DMS53 treated with DMSO at 0.1 percent for 48 hours (cell line): ENCODE measurements around the gene TTLL11.

Experiments used
- DNase-seq: peaks from one replicate; lab custom pipeline; 2025; ENCODE audit not compliant: unreplicated experiment; lab: John Stamatoyannopoulos, UW

The TTLL11 gene

DNA sequence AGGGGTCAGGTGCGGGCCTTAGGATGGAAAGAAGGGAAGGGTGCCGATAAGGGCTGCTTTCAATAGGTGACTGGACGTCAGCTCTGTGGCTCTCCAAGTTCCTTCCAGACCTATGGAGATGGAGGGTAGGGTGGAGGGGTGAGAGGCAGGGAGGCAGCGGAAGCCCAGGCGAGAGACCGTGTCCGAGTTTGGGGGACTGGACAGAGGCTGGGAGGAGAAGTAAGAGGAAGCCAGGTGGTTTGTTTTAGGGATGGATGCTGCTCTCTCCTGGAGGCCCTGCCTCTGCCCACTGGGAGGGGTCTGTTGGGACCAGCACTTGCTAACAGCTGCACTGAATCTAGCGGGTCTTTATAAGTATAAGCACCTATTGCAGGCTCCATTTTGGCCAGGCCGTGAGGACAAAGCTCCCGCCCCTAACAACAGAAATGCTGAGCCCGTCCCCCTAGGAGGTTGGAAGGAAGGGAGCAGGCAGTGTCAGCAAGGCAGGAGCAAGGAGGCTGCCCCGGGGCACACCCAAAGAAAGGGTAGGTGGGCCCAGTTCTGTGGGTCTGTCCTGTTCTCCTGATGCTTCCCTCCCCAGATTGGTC lies 274.2 kb downstream of the TTLL11 start:
- no peak for DNase-seq

DNA sequence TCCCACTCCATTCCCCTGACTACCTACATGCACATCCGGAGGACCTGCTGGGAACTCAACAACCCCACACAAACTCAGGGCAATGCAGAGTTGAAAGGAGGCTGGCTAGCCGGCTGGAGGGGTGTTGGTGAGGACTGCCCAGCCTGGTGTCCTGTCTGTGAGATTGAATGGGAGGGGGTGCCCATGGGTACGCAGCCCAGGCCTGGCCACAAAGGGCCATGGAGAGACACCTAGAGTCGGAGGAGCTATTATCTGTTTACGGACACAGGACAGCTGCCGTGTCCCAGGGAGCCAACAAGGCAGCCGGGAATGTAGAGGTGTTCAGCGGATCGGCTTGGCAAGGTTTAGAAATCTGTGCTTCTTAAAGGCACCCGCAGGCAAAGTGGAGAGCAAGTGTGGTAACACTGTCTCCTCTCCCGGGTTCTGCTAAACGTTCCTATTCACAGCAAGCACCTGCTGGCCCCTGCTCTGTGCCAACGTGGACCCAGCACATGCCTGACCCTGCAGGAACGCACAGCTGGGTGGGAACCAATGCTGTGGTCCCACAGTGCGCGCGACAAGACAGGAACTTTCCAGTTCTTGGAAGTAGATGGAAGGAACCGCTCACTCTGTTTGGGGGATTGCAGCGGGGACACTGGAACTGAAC lies 275.0 kb downstream of the TTLL11 start:
- no peak for DNase-seq

- no peak for DNase-seq
Measured at GRCh38 chr9:121817476-121817875, 275.6 kb downstream of the TTLL11 start.

GRCh38 chr9:121816845-121817450 lies 276.2 kb downstream of the TTLL11 start:
- no peak for DNase-seq

- DNase-seq, result no peak
Measured at GRCh38 chr9:121816449-121816817, 276.7 kb downstream of the TTLL11 start.

DNA sequence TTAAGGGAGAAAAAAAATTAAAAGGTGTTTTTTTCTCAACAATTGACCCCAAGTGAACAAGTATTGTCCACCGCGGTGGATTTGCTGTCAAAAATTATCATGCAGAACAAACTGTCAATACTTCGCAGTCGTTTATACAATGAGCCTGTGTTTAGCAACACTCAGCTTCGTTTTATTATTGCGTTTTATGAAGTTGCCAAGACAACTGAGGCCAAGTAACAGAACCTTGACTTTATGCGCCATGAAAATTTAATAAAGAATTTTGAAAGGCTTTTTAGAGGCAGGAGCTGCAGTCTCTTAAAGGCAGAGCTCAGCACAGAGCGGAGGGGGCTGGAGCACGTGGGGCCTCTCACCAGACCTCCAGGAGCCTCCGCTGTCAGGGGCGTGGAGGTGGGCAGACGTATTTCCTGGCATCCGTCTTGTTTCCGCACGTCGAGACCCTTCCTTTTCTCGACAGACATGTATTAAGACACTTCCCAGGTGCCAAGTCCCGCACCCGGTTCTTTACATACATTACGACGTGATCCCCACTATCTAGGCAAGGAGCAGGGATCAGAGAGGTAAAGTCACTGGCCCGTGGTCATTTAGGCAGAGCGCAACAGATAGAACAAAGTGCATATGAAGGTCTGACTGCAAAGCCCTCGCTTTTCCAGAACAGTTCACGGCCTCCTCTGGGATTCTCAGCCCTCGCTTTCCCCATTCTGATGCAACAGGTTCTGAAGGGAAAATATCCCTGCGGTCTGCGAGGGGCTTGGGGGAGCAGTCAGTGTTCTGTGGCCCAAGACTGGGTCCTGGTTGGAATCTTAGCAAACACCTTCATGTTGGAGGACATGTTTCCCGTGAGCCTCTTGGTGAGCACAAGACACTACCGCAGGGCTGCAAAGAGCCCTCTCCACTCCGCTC lies 277.3 kb downstream of the TTLL11 start:
- no peak for DNase-seq

DNA sequence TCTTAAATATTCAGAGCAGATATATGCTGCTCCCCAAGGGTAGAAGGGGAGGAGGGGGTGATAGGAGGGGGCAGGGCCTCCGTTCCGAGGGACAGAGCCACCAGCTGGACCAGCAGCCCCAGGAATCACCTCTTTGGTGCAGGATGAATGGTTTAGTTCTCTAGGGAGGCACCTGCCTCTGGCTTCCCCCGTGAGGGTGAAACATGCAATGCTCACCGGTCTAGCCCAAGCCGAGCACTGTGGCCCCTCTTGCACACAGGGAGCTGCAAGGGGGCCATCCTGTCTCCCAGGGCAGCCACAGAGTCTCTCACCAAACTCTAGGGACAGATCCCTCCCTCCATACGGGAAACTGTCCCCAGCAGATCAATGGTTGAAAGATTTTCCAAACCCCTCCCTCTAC lies 278.0 kb downstream of the TTLL11 start:
- no peak for DNase-seq

DNA sequence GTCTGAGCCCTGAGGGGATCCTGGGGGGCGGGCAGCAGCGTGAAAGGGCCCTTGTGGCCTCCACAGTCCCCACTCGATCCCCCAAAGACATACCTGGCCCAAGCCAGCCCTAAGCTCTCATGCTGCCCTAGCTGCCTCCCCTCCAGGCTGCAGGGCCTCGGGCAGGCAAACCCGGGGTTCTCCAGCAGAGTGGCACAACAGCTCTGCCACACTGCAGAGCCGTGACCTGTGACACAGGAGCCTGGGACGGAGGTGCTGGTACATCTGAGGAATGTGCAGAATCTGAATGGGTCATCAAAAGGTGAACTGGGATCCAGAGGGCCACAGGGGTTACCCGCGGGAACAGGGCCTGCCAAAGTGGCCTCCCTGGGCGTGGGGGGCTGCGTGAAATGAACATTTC lies 278.5 kb downstream of the TTLL11 start:
- DNase-seq, result no peak

DNA sequence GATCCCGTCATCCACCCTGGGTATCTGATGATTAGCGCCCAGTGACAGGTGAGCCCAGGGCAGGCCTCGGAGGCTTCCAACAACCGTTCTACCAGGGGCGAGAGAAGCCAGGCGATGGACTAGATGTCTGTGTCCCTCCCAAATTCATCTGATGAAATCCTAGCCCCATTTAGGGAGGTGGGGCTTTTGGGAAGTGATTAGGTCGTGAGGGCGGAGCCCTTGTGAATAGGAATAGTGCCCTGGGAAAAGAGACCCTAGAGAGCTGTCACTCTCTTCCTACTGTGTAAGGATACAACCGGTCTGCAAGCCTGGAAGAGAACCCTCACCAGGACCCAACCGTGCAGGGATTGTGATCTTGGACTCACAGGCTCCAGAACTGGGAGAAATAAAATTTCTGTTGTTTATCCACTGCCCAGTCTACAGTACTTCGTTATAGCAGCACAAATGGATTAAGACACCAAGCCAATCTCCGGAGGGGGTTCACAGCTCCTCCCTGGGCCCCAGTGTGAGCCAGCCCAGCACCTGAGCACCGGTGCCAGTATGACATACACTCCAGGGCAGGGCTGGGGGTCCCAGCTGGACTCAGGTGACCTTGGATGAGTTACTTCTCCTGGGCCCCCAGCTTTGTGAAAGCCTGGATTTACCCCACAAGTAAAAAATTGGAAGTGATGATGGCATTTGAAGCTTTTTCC lies 279.4 kb downstream of the TTLL11 start:
- no peak for DNase-seq

- DNase-seq, result no peak
Measured at GRCh38 chr9:121812159-121812735, 280.9 kb downstream of the TTLL11 start.

- DNase-seq, result no peak
Measured at GRCh38 chr9:121811751-121812150, 281.4 kb downstream of the TTLL11 start.

DNA sequence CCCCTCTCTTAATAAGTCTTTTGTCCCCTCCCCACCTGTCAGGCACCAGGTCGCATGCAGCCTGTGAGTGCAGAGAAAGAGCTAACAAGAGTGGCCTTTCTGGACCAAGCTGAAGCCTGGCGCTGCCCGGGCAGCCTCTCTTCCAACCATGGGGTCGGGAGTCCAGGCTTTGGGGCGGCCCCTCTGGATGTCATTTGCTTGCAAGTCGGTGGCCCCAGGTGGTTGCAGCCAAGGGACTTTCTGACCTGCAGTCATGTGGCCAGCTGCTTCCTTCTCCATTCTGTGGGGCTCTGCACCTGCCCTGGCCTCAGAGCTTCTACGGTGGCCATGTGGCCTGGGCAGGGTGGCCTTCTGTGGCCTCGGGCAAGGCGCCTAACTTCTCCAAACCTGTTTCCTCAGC lies 282.0 kb downstream of the TTLL11 start:
- DNase-seq, result no peak

DNA sequence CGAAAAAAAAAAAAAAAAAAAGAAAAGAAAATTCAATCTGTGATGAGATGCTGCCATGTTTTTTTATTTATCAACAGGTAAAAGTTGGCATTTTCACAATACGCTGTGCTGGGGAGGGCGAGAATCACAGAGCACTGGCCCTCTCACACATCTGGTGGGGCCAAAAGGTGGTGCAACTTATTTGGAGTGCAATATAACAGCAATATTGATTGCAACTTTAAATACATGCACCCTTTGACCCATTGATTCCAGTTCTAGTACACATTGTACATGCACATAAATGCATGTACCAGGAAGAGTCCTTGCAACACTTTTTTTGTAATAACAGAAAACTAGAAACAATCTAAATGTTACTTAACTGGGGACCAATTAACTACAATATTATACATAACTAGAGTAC lies 282.6 kb downstream of the TTLL11 start:
- DNase-seq, result no peak

DNA sequence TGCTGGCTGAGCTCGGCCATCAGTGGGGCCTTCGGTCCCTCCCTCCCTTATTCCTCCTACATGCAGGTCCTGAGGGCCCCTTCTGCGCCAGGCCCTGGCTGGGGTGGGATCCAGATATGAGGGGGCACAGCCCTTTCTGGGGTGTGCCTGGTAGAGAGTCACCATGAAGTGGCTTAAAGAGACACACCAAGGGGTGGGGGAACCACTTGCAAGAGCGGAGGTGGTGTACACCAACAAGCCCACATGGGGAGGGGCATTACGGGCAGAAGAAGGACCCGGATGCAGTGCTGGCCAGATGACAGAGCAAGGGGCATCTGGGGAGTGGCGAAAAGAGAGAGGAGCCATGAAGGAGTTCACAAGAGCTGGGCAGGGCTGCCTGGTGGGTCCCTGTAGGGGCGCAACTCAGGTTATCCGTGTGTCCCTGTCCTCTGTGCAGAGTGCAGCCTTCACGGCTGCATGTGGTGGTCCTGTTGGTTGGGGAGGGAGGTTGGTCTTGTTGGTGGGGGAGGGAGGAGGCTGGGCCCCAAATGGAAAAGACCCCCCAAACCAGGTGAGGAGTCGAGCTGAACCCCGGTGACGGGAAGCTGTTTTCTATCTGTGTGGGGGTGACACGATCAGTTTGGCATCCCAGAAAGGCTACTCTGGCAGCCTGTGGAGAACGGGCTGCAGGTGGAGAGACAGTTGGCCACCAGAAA lies 283.6 kb downstream of the TTLL11 start:
- DNase-seq, result no peak

- DNase-seq, result no peak
Measured at GRCh38 chr9:121808781-121809180, 284.3 kb downstream of the TTLL11 start.

- no peak for DNase-seq
Measured at GRCh38 chr9:121807823-121808278, 285.3 kb downstream of the TTLL11 start.

GRCh38 chr9:121807069-121807822 lies 285.9 kb downstream of the TTLL11 start:
- no peak for DNase-seq

GRCh38 chr9:121802753-121803152 lies 290.4 kb downstream of the TTLL11 start:
- DNase-seq, result no peak

- no peak for DNase-seq
Measured at GRCh38 chr9:121801579-121801978, 291.5 kb downstream of the TTLL11 start.
